ENCODE measurements around the gene RBM8A. TPM values are rescaled to one million over a fixed set of nuclear protein-coding genes. Genes with fewer than 3 reads are reported as not detected.

The RBM8A gene
- total RNA-seq, 1 donor: 111 TPM

DNA sequence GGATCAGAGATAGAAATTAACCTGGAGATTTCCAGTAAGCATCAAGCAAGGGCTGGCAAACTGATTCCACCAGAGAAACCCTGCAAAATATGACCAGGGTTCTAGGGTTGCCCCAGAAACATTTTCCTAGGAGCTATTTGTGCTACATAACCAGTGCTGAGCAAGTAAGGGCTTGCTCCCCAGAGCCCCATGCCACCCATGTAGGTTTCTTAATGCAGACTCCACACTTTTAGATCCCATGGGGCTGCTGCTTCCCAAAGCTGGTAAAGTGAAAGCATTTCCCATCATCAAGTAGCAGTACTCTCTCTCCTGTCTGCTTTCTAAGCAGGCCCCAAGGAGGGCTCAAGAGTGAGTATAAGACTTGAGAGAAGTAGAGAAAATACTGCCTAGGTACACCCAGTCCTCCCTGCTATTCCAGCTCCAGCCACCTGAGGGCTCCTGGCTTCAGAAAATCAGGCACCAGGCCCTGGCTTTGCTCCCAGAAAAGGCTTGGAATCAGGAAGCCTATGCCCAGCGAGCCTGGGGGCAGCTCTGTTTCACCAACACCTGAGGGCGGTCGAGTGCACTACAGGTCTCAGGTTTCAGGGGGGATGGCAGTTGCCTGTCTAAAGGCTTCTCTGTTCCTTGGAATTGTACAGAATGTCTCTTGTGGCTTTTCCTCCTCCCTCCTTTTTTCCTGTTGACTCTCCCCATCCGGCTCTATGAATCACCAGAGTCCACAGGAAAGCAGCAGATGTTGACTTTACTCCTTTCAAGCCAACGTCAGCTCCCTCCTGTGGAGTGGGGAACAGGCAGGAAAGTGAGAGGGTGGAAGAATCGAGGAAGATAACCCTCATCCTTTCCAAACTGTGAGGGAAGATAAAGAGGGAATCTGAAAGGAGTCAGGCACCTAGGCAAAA, 35.4 kb downstream of the RBM8A start:
- peak; percentile 98 for DNase-seq (ENCODE audit: low read depth)
- peak overlapping the region; percentile 34 for H3K4me3 ChIP-seq (ENCODE audit: low read depth, low read length)
- TF ChIP-seq, protein P1, sequence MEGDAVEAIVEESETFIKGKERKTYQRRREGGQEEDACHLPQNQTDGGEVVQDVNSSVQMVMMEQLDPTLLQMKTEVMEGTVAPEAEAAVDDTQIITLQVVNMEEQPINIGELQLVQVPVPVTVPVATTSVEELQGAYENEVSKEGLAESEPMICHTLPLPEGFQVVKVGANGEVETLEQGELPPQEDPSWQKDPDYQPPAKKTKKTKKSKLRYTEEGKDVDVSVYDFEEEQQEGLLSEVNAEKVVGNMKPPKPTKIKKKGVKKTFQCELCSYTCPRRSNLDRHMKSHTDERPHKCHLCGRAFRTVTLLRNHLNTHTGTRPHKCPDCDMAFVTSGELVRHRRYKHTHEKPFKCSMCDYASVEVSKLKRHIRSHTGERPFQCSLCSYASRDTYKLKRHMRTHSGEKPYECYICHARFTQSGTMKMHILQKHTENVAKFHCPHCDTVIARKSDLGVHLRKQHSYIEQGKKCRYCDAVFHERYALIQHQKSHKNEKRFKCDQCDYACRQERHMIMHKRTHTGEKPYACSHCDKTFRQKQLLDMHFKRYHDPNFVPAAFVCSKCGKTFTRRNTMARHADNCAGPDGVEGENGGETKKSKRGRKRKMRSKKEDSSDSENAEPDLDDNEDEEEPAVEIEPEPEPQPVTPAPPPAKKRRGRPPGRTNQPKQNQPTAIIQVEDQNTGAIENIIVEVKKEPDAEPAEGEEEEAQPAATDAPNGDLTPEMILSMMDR (IDR thresholded peaks at IDR 0.05; ENCODE audit: insufficient read depth, low read length): peak; percentile 96

DNA sequence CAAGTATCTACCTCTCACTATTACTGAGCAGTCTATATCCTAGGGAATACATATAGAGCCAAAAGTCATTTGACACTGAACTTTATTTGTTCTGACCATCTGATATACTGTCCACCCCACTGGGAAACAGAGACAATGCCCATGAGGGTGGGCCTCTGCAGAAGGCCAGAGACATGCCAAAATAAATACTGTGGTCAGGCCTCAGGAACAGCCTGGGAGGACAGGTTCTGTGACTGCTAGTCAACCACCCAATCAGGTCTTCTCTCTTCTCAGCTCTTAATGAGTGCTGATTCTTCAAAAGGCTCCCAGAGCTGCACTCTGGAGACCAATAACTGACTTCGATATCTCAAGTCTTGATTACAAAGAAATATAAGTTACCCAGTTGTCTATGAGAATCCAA, 36.1 kb downstream of the RBM8A start:
- TF ChIP-seq, protein P1 (IDR thresholded peaks at IDR 0.05; ENCODE audit: insufficient read depth, low read length): no peak
- H3K4me3 ChIP-seq (ENCODE audit: low read depth, low read length): no peak overlapping the region
- DNase-seq (ENCODE audit: low read depth): peak; percentile 53

DNA sequence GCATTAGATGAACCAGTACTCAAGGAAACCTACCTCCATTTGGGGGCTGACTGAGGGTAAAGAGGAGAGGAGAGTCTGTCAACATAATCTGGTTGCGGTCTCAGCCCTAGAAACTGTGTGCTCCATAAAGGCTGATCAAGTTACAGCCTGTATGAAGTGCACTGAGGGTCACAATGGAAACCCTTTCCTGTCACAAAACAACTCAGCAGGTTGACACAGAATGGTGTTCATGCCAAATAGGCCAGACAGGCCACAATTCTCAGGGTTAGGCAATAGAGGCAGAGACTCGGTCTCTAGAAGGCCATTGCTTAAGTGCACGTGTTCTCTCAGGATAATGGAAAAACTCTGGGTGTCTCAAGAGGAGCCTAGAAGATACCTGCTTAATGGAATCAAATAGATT, 37.6 kb downstream of the RBM8A start:
- TF ChIP-seq, protein P1 (IDR thresholded peaks at IDR 0.05; ENCODE audit: insufficient read depth, low read length): no peak
- DNase-seq (ENCODE audit: low read depth): no peak
- H3K4me3 ChIP-seq (ENCODE audit: low read depth, low read length): no peak overlapping the region

DNA sequence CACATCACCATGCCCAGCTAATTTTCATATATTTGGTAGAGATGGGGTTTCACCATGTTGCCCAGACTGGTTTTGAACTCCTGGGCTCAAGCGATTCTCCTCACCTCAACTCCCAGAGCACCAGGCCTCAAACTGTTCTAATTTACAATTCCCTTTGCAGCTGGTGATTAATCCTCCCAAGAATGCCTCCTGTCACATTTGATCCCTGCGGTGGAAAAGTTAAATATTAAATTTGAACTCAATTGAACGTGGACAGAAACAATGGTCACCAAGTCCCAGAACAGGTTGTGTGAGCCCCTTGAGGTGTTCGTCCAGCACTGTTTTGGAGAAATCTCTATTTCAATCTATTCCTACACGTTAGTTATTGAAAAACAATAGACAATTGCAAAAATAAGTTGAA, 39.7 kb downstream of the RBM8A start:
- no peak overlapping the region for H3K4me3 ChIP-seq (ENCODE audit: low read depth, low read length)
- TF ChIP-seq, protein P1 (IDR thresholded peaks at IDR 0.05; ENCODE audit: insufficient read depth, low read length): no peak
- DNase-seq (ENCODE audit: low read depth): no peak

DNA sequence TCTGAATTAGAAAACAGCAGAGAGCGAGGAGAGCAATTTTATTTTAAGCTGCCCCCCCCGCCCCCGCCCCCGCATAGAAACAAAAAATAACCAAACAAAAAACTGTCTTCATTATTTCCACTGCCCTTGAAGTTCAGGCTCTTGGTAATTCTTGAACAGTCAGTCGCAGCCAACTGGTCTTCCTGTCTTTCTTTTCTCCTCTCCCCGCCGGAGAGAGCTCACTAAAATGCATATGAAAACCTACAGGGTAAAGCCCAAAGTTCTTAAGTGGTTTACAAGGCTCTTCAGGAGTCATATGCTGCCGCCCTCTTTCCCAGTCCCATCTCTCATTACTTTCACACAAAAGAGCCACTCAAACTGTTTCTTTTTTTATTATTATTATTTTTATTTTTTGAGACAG, 40.5 kb downstream of the RBM8A start:
- DNase-seq (ENCODE audit: low read depth): no peak
- no peak overlapping the region for H3K4me3 ChIP-seq (ENCODE audit: low read depth, low read length)
- TF ChIP-seq, protein P1 (IDR thresholded peaks at IDR 0.05; ENCODE audit: insufficient read depth, low read length): no peak

DNA sequence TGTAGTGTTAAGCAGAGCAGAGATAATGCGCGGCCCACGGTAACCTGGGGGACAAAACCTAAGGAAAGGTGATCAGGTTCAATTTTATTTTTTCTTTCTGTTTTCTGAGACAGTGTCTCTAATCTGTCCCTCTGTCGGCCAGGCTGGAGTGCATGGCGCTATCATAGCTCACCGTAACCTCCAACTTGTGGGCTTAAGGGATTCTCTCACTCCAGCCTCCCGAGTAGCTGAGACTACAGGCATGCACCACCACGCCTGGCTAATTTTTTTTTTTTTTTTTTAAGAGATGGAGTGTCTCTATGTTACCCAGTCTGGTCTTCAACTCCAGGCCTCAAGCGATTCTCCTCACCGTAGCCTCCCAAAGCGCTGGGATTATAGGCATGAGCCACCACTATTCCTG, 40.9 kb downstream of the RBM8A start:
- TF ChIP-seq, protein P1 (IDR thresholded peaks at IDR 0.05; ENCODE audit: insufficient read depth, low read length): no peak

More for the DNA sequence above, 40.9 kb downstream of the RBM8A start:
- DNase-seq (ENCODE audit: low read depth): no peak
- peak overlapping the region; percentile 75 for H3K4me3 ChIP-seq (ENCODE audit: low read depth, low read length)

All from fibroblast of the aortic adventitia (primary cell).